Posterior cingulate gyrus (tissue), 11 donors: ENCODE data around the gene GSTCD.
"Not testable (repeated sequence)": the region's sequence is repeated elsewhere in the genome, so short reads cannot be mapped to it uniquely, and the experiment has no call there.

Experiments
- DNase-seq, 10 donors: peaks; one replicate each; pipeline versions ENCODE4 v3.0.0 to v3.0.0-alpha.2; 2020 to 2021; ENCODE audit warnings: mixed read lengths in 3 of 10
- intact Hi-C: fragments of 100-400 bp; cut with DNase I; formaldehyde crosslinking; loops from one replicate; pipeline ENCODE4 v1.15.1; 2023

GSTCD gene

GRCh38 chr4:105786748-105787147 lies 78.2 kb downstream of the GSTCD start:
- intact Hi-C loops, result no loop called here

GRCh38 chr4:105797225-105797624 lies 88.6 kb downstream of the GSTCD start:
- DNase-seq, result no peak
- intact Hi-C loops, result no loop called here

More at GRCh38 chr4:105786748-105787147, 78.2 kb downstream of the GSTCD start:
- no peak for DNase-seq

- intact Hi-C loops, result no loop called here
- no peak for DNase-seq
Observed at GRCh38 chr4:105805501-105806120, 97.0 kb downstream of the GSTCD start.

GRCh38 chr4:105807496-105807895 lies 98.9 kb downstream of the GSTCD start:
- intact Hi-C loops, result no loop called here
- DNase-seq, result no peak

DNA sequence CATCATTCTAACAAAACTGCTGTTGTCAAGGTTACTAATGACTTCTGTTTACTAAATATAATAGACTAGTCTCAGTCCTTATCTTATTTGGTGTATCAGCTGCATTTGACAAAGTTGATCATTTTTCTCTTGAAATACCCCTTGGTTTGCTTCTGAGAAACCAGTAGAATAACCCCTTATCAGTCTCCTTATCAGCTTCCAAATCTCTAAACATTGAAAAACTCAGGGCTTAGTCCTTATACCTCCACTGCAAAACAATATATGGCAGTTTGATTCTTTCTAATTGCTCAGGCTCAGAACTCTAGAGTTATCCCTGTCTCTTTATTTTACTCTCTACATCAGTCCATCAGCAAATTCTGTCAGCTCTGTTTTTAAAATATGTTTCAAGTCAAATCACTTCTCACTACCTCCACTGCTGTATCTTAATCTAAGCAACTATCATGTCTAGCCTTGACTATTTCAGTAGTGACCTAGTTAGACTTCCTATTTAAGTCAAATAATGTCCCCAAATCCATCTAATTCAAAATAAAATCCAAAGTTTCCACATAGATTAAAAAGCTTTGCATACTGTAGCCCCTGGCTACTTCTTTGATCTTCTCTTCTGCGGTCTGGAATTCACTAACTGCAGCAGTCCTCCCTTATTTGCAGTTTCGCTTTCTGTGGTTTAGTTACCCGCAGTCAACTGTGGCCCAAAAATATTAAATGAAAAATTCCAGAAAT lies 99.6 kb downstream of the GSTCD start:
- DNase-seq, result no peak
- intact Hi-C loops, result no loop called here

- intact Hi-C loops, result no loop called here
- no peak for DNase-seq
Observed at GRCh38 chr4:105808750-105809041, 100.1 kb downstream of the GSTCD start.

GRCh38 chr4:105815701-105816100 lies 107.1 kb downstream of the GSTCD start:
- intact Hi-C loops, result no loop called here
- DNase-seq, result no peak

DNA sequence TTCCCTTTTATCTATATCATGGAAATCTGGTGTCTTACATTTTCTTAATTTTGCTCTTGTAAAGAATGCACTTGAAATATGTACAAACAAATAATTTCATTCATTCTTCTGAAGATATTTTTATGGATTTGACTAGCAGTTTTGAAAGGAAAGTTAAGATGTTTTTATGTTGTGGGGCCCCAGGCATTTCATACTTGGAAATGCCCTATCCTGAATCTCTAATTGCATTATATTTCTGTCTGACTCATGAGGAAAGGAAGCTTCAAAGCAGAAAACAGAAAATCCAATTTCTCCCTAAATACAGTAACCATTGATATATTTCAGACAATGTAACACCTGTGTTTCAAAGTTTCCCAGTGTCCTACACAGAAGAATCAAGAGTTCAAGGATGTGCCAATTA lies 113.5 kb downstream of the GSTCD start:
- intact Hi-C loops, result no loop called here
- no peak for DNase-seq

DNA sequence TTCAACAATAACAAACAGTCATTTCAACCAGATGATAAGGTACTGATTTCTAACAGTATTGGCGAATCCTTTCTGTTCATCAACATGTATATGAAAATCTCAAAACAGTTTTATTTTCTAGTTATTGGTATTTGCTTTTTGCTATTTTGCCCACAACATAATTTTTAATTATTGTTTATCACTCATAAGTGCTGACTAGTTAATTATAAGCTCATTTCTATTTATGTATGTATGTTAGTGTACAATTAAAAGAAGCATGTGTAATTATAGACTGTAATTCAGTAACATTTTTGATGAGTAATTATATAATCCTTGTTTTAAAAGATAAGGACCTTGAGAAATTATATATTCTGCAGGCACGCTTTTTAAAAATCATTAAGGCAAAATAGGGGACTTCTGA lies 119.5 kb downstream of the GSTCD start:
- intact Hi-C loops, result no loop called here
- no peak for DNase-seq

DNA sequence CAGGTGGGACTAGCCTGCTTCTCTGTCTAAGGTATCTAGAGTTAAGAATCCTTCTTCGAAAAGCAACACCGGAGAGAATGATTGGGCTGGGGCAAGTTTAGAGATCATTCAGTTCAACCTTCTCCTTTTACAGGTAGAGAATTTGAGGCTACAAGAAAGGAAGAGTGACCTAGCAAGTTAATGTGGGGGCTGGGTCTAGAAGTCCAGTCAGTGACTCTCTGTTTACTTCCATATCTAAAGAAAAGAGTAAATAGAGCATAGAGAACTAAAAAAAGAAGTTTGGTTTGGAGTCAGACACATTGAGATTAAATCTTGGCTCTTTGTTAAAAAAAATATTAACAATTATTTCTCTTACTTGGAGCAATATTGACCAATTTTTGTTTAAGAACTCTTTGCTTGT lies 122.6 kb downstream of the GSTCD start:
- intact Hi-C loops, result no loop called here
- DNase-seq, result no peak

DNA sequence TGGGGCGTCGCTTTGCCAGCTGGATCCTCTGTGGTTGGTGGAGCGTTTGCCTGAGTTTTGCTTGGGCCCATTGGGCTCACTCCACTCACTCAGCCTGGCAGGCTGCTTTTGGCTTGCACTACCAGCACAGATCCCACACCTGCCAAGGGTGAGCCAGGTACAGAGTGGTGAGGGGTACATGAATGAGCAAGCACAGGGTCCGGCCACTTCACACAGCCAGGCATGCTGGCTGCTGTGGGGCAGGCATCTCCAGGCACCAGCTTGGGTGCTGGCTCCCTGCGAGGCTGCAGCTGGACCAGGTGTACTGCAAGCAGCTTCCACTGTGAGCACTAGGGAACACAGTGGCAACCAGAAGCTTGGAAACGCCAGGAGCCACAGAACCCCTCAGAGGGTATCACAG lies 126.6 kb downstream of the GSTCD start:
- DNase-seq, result peak in 1 of 10 donors; percentile 59
- intact Hi-C loops, result no loop called here

- DNase-seq, result no peak
- intact Hi-C loops, result no loop called here
Observed at GRCh38 chr4:105836537-105836936, 128.0 kb downstream of the GSTCD start.

DNA sequence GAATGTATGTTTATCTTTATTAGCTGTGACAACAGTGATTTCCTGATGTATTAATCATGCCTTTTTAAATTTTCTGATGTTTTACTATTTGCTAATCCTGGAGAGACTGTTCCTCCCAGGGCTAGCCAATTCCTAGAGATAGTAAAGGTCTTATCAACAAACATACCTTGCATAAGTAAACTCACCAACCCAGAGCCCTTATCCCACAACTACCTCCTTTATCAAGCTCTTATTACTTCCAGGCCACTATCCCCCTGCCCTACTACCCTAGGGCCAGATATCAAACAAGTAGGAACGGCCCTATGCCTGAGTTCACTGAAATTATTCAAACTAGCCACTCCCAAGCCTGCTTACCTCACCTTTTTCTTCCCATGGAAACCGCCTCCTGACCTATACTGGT lies 128.5 kb downstream of the GSTCD start:
- intact Hi-C loops, result no loop called here
- no peak for DNase-seq

GRCh38 chr4:105838082-105838481 lies 129.5 kb downstream of the GSTCD start:
- no peak for DNase-seq
- intact Hi-C loops, result no loop called here

DNA sequence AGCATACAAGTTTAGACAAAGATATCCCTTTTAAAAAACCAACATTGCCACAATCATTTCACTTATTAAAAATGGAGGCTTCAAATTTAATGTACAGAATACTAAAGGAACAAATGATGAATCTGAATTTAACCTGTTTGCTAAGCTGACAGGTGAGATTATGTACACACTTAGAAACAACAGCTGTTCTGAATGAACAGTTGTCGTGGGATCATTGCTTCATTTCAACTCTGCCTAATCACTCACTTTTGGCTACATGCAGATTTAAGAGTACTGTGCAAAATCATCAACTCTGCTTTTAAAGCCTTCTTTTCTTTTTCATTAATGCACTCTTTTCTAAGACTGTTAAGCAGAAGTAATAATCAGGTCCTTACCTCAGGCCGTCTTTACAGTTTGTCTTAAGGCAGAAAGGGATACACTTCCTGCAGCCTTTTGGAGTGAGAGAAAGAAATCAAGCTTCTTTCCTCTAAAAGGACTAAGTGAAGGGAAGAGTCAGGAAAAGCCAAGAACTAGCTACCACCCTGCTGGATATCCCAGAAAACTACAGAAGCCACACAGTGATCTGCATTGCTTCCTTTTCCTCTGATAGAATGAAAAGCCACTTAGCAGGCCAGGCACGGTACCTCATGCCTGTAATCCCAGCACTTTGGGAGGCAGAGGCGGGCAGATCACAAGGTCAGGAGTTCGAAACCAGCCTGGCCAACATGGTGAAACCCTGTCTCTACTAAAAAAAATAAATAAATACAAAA lies 132.0 kb downstream of the GSTCD start:
- DNase-seq, result no peak
- intact Hi-C loops, result no loop called here

GRCh38 chr4:105843941-105844340 lies 135.4 kb downstream of the GSTCD start:
- DNase-seq, result no peak
- intact Hi-C loops, result no loop called here

GRCh38 chr4:105845559-105845958 lies 137.0 kb downstream of the GSTCD start:
- intact Hi-C loops, result no loop called here
- DNase-seq, result no peak

- intact Hi-C loops, DNase-seq: not testable (repeated sequence)
Observed at GRCh38 chr4:105848359-105848758, 139.8 kb downstream of the GSTCD start.

- intact Hi-C loops, result no loop called here
- DNase-seq, result no peak
Observed at GRCh38 chr4:105851196-105851595, 142.6 kb downstream of the GSTCD start.

DNA sequence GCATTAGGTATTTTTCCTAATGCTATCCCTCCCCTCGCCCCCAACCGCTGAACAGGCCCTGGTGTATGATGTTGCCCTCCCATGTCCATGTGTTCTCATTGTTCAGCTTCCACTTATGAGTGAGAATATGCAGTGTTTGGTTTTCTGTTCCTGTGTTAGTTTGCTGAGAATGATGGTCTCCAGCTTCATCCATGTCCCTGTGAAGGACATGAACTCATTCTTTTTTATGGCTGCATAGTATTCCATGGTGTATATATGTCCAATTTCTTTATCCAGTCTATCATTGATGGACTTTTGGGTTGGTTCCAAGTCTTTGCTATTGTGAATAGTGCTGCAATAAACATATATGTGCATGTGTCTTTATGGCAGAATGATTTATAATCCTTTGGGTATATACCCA lies 143.6 kb downstream of the GSTCD start:
- DNase-seq, intact Hi-C loops: not testable (repeated sequence)

DNA sequence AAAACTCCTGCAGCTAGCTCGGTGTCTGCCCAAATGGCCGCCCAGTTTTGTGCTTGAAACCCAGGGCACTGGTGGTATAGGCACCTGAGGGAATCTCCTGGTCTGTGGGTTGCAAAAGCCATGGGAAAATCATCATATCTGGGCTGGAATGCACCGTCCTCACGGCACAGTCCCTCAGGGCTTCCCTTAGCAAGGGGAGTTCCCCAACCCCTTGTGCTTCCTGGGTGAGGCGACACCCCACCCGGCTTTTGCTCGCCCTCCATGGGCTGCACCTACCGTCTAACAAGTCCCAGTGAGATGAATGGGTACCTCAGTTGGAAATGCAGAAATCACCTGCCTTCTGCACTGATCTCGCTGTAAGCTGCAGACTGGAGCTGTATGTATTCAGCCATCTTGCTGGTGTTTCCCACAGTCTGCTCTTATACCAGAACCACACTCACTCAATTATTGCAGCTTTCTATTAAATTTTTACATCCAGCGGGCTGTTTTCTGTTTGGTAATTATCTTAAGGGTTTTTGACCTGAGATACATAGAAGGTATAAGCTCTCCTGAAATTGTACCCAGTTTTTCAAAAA lies 150.0 kb downstream of the GSTCD start:
- no peak for DNase-seq
- intact Hi-C loops, result no loop called here

DNA sequence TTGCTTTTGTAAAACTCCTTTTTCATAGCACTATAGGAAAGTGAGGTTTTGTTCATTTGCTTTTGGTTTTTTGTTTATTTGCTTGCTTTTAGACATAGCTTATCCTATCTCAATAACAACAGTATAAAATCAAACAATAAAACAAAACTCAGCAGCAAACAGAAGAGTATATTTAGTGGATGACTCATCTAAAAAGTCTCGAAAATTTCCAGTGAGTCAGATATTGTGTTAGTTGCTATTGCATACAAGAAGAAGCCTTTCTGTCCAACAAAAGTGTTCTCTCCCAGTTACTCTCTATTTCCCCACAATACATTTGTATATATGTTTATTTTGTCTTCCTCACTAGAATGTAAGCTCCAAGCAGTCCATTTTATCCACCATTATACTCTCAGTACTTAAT lies 150.6 kb downstream of the GSTCD start:
- DNase-seq, result no peak
- intact Hi-C loops, result no loop called here
